Mesenchymal stem cell (in vitro differentiated cells and primary cell): ENCODE results near the gene CYP8B1.

Experiments used
- DNase-seq: peaks from one replicate; pipeline ENCODE4 v3.0.0-alpha.2; 2013
- H2AFZ ChIP-seq: one replicate; pipeline ENCODE4 v1.6.1; 2013; ENCODE audit warnings: low read depth, mild to moderate bottlenecking, control low read depth, inconsistent platforms, low read length, moderate library complexity
- H2AK5ac ChIP-seq: 2 replicates; pipeline ENCODE4 v1.6.1; 2013; ENCODE audit warnings: low read length, moderate library complexity, mild to moderate bottlenecking, inconsistent platforms; ENCODE audit not compliant: severe bottlenecking
- H2BK120ac ChIP-seq: one replicate; pipeline ENCODE4 v1.6.1; 2013; ENCODE audit warnings: low read depth, mild to moderate bottlenecking, inconsistent platforms, low read length, moderate library complexity
- H2BK12ac ChIP-seq, 2 experiments: one replicate each; pipeline ENCODE4 v1.6.1; 2013; ENCODE audit warnings: inconsistent platforms in 2 of 2, low read length in 2 of 2, mild to moderate bottlenecking in 2 of 2, moderate library complexity in 2 of 2, control low read depth in 1 of 2
- H2BK15ac ChIP-seq: one replicate; pipeline ENCODE4 v1.6.1; 2013; ENCODE audit warnings: mild to moderate bottlenecking, low read depth, inconsistent platforms; ENCODE audit not compliant: poor library complexity, severe bottlenecking
- H2BK5ac ChIP-seq: 2 replicates; pipeline ENCODE4 v1.6.1; 2013; ENCODE audit warnings: low read depth, mild to moderate bottlenecking, low read length, control low read depth, inconsistent platforms; ENCODE audit not compliant: poor library complexity, severe bottlenecking
- H3K14ac ChIP-seq, 2 experiments: one replicate each; pipeline ENCODE4 v1.6.1; 2013; ENCODE audit warnings: inconsistent platforms in 2 of 2, low read length in 2 of 2, control low read depth in 1 of 2, mild to moderate bottlenecking in 1 of 2, moderate library complexity in 1 of 2
- H3K18ac ChIP-seq, 2 experiments: one replicate each; pipeline ENCODE4 v1.6.1; 2013; ENCODE audit warnings: inconsistent platforms in 2 of 2, low read length in 2 of 2, control low read depth in 1 of 2, low read depth in 1 of 2, mild to moderate bottlenecking in 1 of 2
- H3K23ac ChIP-seq, 2 experiments: one replicate each; pipeline ENCODE4 v1.6.1; 2013; ENCODE audit warnings: inconsistent platforms in 2 of 2, low read length in 2 of 2, mild to moderate bottlenecking in 2 of 2, moderate library complexity in 2 of 2, control low read depth in 1 of 2
- H3K27ac ChIP-seq: 2 replicates; pipeline ENCODE4 v1.5.1; 2013; ENCODE audit warnings: mild to moderate bottlenecking, moderate library complexity, low read length, control low read depth, inconsistent platforms; ENCODE audit not compliant: poor library complexity, severe bottlenecking
- H3K27me3 ChIP-seq, 2 experiments: 2 replicates each; pipeline versions ENCODE4 v1.6.1 to v1.7.0; 2013; ENCODE audit warnings: low read length in 2 of 2, mild to moderate bottlenecking in 2 of 2, moderate library complexity in 2 of 2, control low read depth in 1 of 2, inconsistent platforms in 1 of 2; ENCODE audit not compliant: control insufficient read depth in 1 of 2, insufficient read depth in 1 of 2
- H3K36me3 ChIP-seq, 2 experiments: 2 replicates each; pipeline versions ENCODE4 v1.6.1 to v1.7.0; 2013; ENCODE audit warnings: low read length in 2 of 2, control low read depth in 1 of 2, inconsistent platforms in 1 of 2, low read depth in 1 of 2, mild to moderate bottlenecking in 1 of 2; ENCODE audit not compliant: insufficient read depth in 2 of 2, control insufficient read depth in 1 of 2
- H3K4ac ChIP-seq, 2 experiments: one replicate each; pipeline ENCODE4 v1.6.1; 2013; ENCODE audit warnings: inconsistent platforms in 2 of 2, low read length in 2 of 2, mild to moderate bottlenecking in 2 of 2, moderate library complexity in 2 of 2, control low read depth in 1 of 2, low read depth in 1 of 2
- H3K4me1 ChIP-seq: 2 replicates; pipeline ENCODE4 v1.6.1; 2013; ENCODE audit warnings: low read depth, low read length, control low read depth; ENCODE audit not compliant: control insufficient read depth, insufficient read depth
- H3K4me2 ChIP-seq: 2 replicates; pipeline ENCODE4 v1.6.1; 2013; ENCODE audit warnings: low read length, mild to moderate bottlenecking, inconsistent platforms; ENCODE audit not compliant: poor library complexity, severe bottlenecking
- H3K4me3 ChIP-seq, 2 experiments: 2 replicates each; pipeline versions ENCODE4 v1.5.1 to v1.7.0; 2013; ENCODE audit warnings: low read length in 2 of 2, mild to moderate bottlenecking in 2 of 2, control low read depth in 1 of 2, low read depth in 1 of 2; ENCODE audit not compliant: insufficient read depth in 1 of 2
- H3K79me1 ChIP-seq: replicated peaks from 2 replicates; pipeline ENCODE4 v1.6.1; 2013; ENCODE audit warnings: mild to moderate bottlenecking, control low read depth, low read length, inconsistent platforms; ENCODE audit not compliant: poor library complexity, severe bottlenecking
- H3K9ac ChIP-seq: 2 replicates; pipeline ENCODE4 v1.7.0; 2013; ENCODE audit warnings: mild to moderate bottlenecking, low read length, moderate library complexity
- H3K9me3 ChIP-seq: 2 replicates; pipeline ENCODE4 v1.7.0; 2013; ENCODE audit warnings: mild to moderate bottlenecking, low read length; ENCODE audit not compliant: control insufficient read depth
- H4K8ac ChIP-seq: one replicate; pipeline ENCODE4 v1.6.1; 2013; ENCODE audit warnings: inconsistent platforms, mild to moderate bottlenecking, low read length, moderate library complexity
- H4K91ac ChIP-seq: one replicate; pipeline ENCODE4 v1.6.1; 2013; ENCODE audit warnings: mild to moderate bottlenecking, low read length, inconsistent platforms
- WGBS: methylation state at CpG from one replicate; pipeline ENCODE4 v1.1.7; 2013; ENCODE audit warnings: mixed read lengths; 5-methylcytosine and 5-hydroxymethylcytosine counted together

CYP8B1 gene

GRCh38 chr3:42900226-42901072, 24.8 kb upstream of the CYP8B1 start:
- Histone ChIP-seq H3K4me3 (no peak overlapping the region), H3K4me1 (no peaks in the 10 kb centered on the region), H3K36me3 (no peaks in the 10 kb centered on the region), H3K79me1 (no peaks in the 10 kb centered on the region), H2AK5ac (no peak overlapping the region), H3K27ac (no peak overlapping the region), H2AFZ (no peak overlapping the region), H2BK15ac (no peak overlapping the region), H4K91ac (no peak overlapping the region), H2BK5ac (no peak overlapping the region), H3K9ac (no peak overlapping the region), H3K23ac (no peak overlapping the region), H3K4ac (no peak overlapping the region), H3K4me2 (no peak overlapping the region), H3K27me3 (peaks cover 7 to 28% of the 10 kb centered on the region in 2 experiments), H3K18ac (no peak overlapping the region), H3K9me3 (no peaks in the 10 kb centered on the region), H2BK120ac (no peak overlapping the region), H4K8ac (no peak overlapping the region), H3K14ac (no peak overlapping the region), H2BK12ac (no peak overlapping the region)
- DNase-seq, result no peak
- WGBS, result 85% methylated on average over 8 of the region's 8 CpGs

- Histone ChIP-seq H2BK15ac (no peak overlapping the region), H2BK12ac (no peak overlapping the region), H4K91ac (no peak overlapping the region), H3K4me3 (no peak overlapping the region), H3K27me3 (peaks cover 12 to 17% of the 10 kb centered on the region in 2 experiments), H4K8ac (no peak overlapping the region), H2BK5ac (no peak overlapping the region), H3K18ac (no peak overlapping the region), H2AFZ (no peak overlapping the region), H3K36me3 (no peaks in the 10 kb centered on the region), H3K9me3 (no peaks in the 10 kb centered on the region), H3K4me1 (no peaks in the 10 kb centered on the region), H3K27ac (no peak overlapping the region), H2BK120ac (no peak overlapping the region), H3K79me1 (no peaks in the 10 kb centered on the region), H2AK5ac (no peak overlapping the region), H3K23ac (no peak overlapping the region), H3K4me2 (no peak overlapping the region), H3K14ac (no peak overlapping the region), H3K9ac (no peak overlapping the region), H3K4ac (no peak overlapping the region)
- no peak for DNase-seq
Observed at GRCh38 chr3:42898896-42899675, 23.4 kb upstream of the CYP8B1 start.

- Histone ChIP-seq H3K27ac (no peak overlapping the region), H3K4ac (no peak overlapping the region), H2BK15ac (no peak overlapping the region), H3K14ac (no peak overlapping the region), H4K8ac (no peak overlapping the region), H3K4me2 (no peak overlapping the region), H3K4me3 (no peak overlapping the region), H2AFZ (no peak overlapping the region), H3K9ac (no peak overlapping the region), H4K91ac (no peak overlapping the region), H2BK12ac (no peak overlapping the region), H3K9me3 (no peaks in the 10 kb centered on the region), H3K36me3 (no peaks in the 10 kb centered on the region), H2BK5ac (no peak overlapping the region), H2AK5ac (no peak overlapping the region), H3K4me1 (no peaks in the 10 kb centered on the region), H3K79me1 (no peaks in the 10 kb centered on the region), H2BK120ac (no peak overlapping the region), H3K27me3 (peaks cover 7 to 12% of the 10 kb centered on the region in 2 experiments), H3K18ac (no peak overlapping the region), H3K23ac (no peak overlapping the region)
- no peak for DNase-seq
Observed at GRCh38 chr3:42895580-42895868, 19.8 kb upstream of the CYP8B1 start.

GRCh38 chr3:42894698-42895579, 19.3 kb upstream of the CYP8B1 start:
- no peak overlapping the region for H2BK120ac ChIP-seq
- H2BK12ac ChIP-seq, result no peak overlapping the region
- H3K14ac ChIP-seq, result no peak overlapping the region
- no peak overlapping the region for H3K9ac ChIP-seq
- H2AK5ac ChIP-seq, result no peak overlapping the region
- WGBS, result 54% methylated on average over 2 of the region's 3 CpGs
- no peaks in the 10 kb centered on the region for H3K4me1 ChIP-seq
- no peaks in the 10 kb centered on the region for H3K9me3 ChIP-seq
- H3K79me1 ChIP-seq, result no peaks in the 10 kb centered on the region
- H4K8ac ChIP-seq, result no peak overlapping the region
- no peak overlapping the region for H4K91ac ChIP-seq
- no peak for DNase-seq
- no peak overlapping the region for H3K4me3 ChIP-seq
- H3K27me3 ChIP-seq, result peaks cover 7 to 12% of the 10 kb centered on the region in 2 experiments
- no peak overlapping the region for H3K27ac ChIP-seq
- H3K4ac ChIP-seq, result no peak overlapping the region
- no peak overlapping the region for H3K18ac ChIP-seq
- no peak overlapping the region for H2AFZ ChIP-seq
- H2BK5ac ChIP-seq, result no peak overlapping the region
- H3K23ac ChIP-seq, result no peak overlapping the region
- H2BK15ac ChIP-seq, result no peak overlapping the region
- H3K36me3 ChIP-seq, result no peaks in the 10 kb centered on the region
- no peak overlapping the region for H3K4me2 ChIP-seq
